HG03066 (cell line): ENCODE data around the gene CYP19A1.

Experiments
- ATAC-seq: cut with Tn5 transposase; IDR thresholded peaks from one replicate; pipeline ENCODE4 v1.9.1; 2021; ENCODE audit warnings: low read depth; ENCODE audit not compliant: unreplicated experiment

CYP19A1 gene

DNA sequence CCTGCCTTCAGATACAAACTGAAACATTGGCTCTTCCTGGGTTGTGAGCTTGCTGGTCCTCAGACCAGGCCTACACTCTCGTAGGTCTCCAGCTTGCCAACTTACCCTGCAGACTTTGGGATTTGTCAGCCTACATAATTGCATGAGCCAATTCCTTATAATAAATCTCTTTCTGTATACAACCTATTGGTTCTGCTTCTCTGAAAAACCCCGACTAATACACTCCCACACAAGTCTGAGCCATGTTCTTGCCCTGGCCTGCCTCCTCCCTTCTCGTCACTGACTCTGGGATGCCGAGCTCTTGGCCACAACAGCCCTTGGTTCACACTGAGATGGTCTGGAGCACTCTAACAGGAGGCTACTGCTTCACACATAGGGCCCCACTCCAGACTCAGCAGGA, 9.5 kb downstream of the CYP19A1 start:
- ATAC-seq: no peak

- ATAC-seq: no peak
Observed at GRCh38 chr15:51327081-51327480, 11.3 kb downstream of the CYP19A1 start.

GRCh38 chr15:51325167-51325566, 13.2 kb downstream of the CYP19A1 start:
- ATAC-seq: no peak

DNA sequence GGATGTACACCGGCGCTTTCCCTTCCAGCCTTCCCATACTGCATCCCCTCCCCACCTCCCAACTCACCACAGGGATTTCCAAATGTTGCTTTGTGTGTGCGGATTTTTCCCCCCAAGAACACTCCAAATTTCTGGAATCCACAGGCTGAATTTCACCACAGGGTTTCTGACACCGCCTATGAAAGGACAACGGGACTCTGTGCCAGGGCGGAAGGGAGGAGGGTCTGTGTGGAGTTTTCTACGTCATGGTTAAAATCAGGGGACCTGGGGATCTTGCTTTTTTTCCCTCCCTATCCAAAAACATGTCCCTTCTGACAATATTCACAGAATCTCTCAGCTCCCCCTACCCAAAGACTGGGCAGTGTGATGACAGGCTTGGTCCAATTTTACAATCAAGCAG, 14.6 kb downstream of the CYP19A1 start:
- no peak for ATAC-seq

- ATAC-seq: no peak
Observed at GRCh38 chr15:51322621-51323296, 15.6 kb downstream of the CYP19A1 start.

GRCh38 chr15:51321316-51321715, 17.1 kb downstream of the CYP19A1 start:
- ATAC-seq: no peak

- ATAC-seq: no peak
Observed at GRCh38 chr15:51320843-51321242, 17.6 kb downstream of the CYP19A1 start.

- ATAC-seq: no peak
Observed at GRCh38 chr15:51319539-51319938, 18.9 kb downstream of the CYP19A1 start.

DNA sequence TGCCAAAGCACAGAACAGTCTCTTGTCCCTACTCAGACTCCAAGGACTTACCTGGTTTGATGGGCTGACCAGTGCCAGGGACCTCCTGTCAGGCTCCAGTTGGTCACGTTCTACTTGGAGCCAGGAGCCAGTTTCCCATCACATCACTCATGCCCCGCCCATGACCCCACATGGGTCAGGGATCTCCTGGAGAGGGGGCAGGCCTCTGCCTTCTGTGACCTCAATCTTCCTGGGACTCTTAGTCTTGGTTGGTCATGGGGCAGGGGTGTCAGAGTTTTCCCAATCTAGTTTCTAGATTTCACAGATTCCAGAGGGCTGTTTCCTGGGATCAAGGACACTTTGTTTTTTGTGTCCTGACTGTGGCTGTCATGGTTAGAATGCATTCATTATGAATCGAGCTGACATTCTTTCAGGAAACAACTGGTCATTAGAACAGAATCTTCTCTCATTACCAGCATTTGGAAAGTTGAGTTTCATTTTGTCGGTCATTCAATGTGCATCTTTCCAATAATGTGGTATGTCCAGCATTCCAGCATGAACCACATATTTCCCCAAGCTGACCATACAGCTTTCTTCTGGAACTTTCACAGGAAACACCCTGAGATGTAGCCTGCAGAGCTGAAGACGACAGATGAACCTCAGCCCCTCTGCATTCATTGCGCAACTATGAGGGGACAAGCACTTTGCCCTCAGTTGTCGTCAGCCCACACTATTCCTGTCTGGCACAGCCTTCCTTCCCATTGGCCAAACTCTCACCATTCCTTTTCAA, 19.8 kb downstream of the CYP19A1 start:
- no peak for ATAC-seq

DNA sequence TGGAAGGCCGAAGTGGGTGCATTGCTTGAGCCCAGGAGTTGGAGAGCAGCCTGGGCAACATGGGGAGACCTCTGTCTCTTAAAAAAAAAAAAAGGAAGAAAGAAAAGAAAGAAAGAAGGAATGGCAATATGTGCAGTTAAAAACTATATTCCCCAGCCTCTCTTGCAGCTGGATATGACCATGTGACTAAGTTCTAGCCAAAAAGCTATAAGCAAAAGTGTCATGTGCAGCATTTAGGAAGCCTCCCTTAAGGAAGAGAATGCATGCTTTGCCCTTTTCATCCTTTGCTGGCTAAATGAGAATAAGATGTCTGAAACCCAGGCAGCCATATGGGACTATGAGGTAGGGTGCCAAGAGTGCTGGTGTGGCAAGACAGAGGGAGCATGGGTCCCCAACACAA, 21.8 kb downstream of the CYP19A1 start:
- ATAC-seq: no peak

DNA sequence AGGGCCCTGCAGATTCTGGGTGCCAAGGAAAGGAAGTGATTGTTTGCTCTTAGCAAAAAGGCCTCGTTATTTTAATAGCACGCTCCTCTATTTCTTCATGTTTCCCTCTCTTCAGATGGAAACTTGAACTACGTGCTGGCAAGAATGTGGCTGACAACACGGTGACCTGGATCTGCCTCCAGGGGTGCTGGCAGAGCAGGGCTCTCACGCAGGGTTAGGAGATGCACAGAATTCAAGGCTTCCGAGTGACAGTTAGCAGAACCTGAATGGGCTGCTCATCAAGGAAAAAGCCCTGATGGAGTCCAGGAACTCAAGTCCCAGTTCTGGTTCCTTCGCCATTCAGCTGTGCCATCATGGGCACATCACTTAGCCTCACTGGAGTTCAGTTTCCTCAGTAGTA, 22.7 kb downstream of the CYP19A1 start:
- no peak for ATAC-seq

DNA sequence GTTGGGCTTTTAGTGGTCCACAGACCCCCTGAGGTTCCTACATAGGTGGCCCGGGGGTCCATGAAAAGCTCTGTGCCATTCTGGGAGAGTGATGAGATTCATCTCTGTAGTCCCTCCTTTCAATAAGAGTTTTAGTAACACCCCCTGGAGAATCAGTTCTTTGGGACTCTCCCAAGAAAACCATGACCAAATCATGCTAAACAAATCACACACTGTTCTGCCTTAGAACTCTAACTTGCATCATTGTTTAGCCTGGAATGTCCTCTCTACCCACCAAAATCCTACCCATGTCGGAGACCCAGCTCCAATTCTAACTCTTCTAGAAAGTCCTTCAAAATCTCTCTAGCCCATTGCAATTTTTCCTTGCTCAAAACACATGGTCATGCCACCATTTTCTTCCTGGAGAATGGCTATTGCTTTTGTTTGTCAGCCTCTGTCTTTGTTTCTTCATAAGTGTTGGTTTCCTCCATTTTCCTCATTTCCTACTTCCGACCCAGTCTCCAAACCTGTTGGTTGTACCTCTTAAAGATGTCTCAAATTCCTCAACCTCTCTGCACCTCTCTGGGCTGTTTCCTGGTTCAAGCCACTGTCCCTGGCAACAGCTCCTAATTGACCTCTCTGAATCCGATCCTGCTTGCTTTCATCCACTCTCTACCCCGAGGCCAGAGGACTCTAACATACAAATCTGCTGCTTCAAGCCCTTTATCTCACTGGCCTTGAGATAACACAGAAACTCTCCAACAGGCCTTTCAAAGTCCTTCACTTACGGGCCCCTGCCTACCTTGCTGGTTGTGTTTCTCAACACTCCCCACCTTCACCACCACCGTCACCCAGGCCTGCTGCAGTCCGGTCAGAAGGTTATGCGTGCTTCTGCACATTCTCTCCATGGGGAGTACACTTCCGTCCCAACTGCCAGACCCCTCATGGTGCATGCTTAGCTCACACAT, 23.7 kb downstream of the CYP19A1 start:
- no peak for ATAC-seq

- no peak for ATAC-seq
Observed at GRCh38 chr15:51313644-51314280, 24.6 kb downstream of the CYP19A1 start.

- no peak for ATAC-seq
Observed at GRCh38 chr15:51313074-51313393, 25.4 kb downstream of the CYP19A1 start.

DNA sequence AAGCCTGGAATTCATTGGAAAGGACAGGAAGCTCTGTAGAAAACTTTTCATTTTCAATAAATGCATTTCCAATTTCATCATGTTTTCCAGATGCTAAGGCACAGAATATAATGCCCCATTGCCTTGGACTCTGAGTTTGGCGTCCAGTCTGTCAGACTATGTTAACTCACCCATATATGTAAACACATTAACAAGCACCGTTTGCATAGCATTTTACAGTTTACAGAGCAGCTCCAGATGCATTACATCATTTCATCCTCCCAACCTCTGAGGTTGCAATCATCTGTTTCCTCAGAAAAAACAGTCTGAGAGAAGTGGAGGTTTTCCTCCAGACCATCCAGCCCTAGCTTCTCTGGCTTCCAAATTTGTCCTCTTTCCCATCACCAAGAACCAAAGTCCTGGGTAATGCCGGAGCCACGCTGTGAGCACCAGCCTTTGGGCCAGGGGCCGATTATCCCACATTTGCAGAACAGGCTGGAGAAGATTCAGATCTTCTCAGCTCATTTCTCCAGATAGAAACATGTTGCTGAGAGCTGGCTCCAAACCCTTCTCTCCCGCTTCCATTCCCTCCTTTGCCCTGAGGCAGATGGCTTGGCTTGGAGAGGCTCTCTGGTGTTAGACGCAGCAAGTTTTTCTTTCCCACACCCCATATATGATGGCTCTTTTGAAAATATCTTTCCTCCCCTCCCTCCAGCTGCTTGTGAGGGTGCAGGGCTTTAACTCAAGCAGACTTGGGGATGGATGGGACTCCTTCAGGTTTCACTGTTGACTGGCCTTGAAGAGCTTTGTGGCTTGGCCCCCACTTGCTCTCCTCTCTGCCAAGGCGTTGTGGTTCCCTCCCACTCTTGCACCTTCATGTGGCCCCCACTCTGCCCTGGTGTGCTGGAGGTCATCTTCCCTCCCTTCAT, 26.0 kb downstream of the CYP19A1 start:
- no peak for ATAC-seq

DNA sequence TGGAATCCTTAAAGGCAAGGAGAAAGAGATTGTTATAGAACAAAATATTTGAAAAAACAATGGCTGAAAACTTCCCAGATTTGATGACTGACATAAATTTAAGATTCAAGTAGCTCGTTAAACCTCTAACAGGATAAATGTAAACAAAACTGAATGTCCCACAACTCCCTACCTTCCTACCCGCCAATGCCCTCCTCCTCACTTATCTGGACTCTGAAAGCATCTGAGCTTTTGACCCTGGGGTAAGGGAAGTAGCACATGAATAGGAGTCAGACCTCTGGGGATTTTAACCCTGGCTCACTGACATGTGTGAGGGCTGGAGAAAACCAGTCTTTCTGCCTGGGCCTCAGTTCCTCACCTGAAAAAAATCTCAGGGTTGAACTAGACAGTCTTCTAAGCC, 26.9 kb downstream of the CYP19A1 start:
- no peak for ATAC-seq

GRCh38 chr15:51310064-51310463, 28.3 kb downstream of the CYP19A1 start:
- ATAC-seq: no peak

- ATAC-seq: no peak
Observed at GRCh38 chr15:51307811-51308210, 30.6 kb downstream of the CYP19A1 start.

GRCh38 chr15:51307325-51307724, 31.1 kb downstream of the CYP19A1 start:
- ATAC-seq: no peak

GRCh38 chr15:51303462-51303980, 34.9 kb downstream of the CYP19A1 start:
- ATAC-seq: no peak
